Panc1 (cell line): Measurements from ENCODE around the gene ROBO3. TPM values are rescaled to one million over a fixed set of nuclear protein-coding genes. Genes with fewer than 3 reads are reported as not detected.

Experiments
- ATAC-seq: fragments of 200-7000 bp; cut with Tn5 transposase; 2 replicates; pipeline ENCODE4 v1.9.1; 2020; ENCODE audit warnings: mild to moderate bottlenecking, moderate library complexity
- BruUV-seq: library from RNA; stranded (reverse); fragments of 400-500 nt; replicated peaks from 2 replicates; lab custom pipeline; 2021; lab: Mats Ljungman, UMichigan
- CTCF ChIA-PET: fragments of 300-600 bp; sonication (Branson Sonifier 250); formaldehyde crosslinking; loops from one replicate; lab custom pipeline; 2022; ENCODE audit warnings: antibody characterized with exemption; lab: Charles Lee
- POLR2A ChIA-PET: fragments of 300-600 bp; sonication (Branson Sonifier 250); formaldehyde crosslinking; loops from one replicate; lab custom pipeline; 2022; ENCODE audit warnings: antibody characterized with exemption; lab: Charles Lee
- DNase-seq: peaks from one replicate; pipeline ENCODE4 v3.0.0-alpha.2; 2010; ENCODE audit warnings: low read depth, low spot score
- H3K27ac ChIP-seq: 2 replicates; pipeline ENCODE4 v1.5.1; 2011; ENCODE audit warnings: mild to moderate bottlenecking, low read length, inconsistent platforms
- H3K27me3 ChIP-seq: fragments of 200-500 bp; sonication (Bioruptor generic); 2 replicates; pipeline ENCODE4 v1.6.0; 2014; ENCODE audit warnings: low read length, inconsistent platforms; ENCODE audit not compliant: control insufficient read depth, insufficient read depth
- H3K36me3 ChIP-seq: fragments of 200-500 bp; sonication (Bioruptor generic); 2 replicates; pipeline ENCODE4 v1.5.1; 2014; ENCODE audit warnings: inconsistent platforms, mild to moderate bottlenecking, low read length, moderate library complexity; ENCODE audit not compliant: control insufficient read depth, insufficient read depth
- H3K4me1 ChIP-seq: 2 replicates; pipeline ENCODE4 v1.5.1; 2011; ENCODE audit warnings: inconsistent platforms, mild to moderate bottlenecking, low read length, moderate library complexity; ENCODE audit not compliant: control insufficient read depth, insufficient read depth
- H3K4me3 ChIP-seq, 2 experiments: 2 replicates each; pipeline ENCODE4 v1.5.1; 2011 to 2012; ENCODE audit warnings: low read depth in 2 of 2, low read length in 2 of 2, mild to moderate bottlenecking in 2 of 2, inconsistent platforms in 1 of 2, moderate library complexity in 1 of 2
- H3K9me3 ChIP-seq: fragments of 200-500 bp; sonication (Bioruptor generic); 2 replicates; pipeline ENCODE4 v1.5.1; 2014; ENCODE audit warnings: low read depth, mild to moderate bottlenecking, inconsistent platforms, low read length, moderate library complexity; ENCODE audit not compliant: control insufficient read depth, insufficient read depth
- CTCF ChIP-seq: fragments of 450-650 bp; IDR thresholded peaks from 2 replicates; pipeline ENCODE4 v1.5.1; 2017; ENCODE audit warnings: mild to moderate bottlenecking
- POLR2AphosphoS5 ChIP-seq: IDR thresholded peaks from 2 replicates; pipeline ENCODE4 v1.6.1; 2012; ENCODE audit warnings: mild to moderate bottlenecking, low read depth, low read length, moderate library complexity
- SIN3A ChIP-seq: IDR thresholded peaks from 2 replicates; pipeline ENCODE4 v1.6.1; 2012; ENCODE audit warnings: low read depth, mild to moderate bottlenecking, low read length, moderate library complexity, borderline replicate concordance; ENCODE audit not compliant: insufficient read depth
- TCF7L2 ChIP-seq: IDR thresholded peaks from 2 replicates; pipeline ENCODE4 v1.6.1; 2011; ENCODE audit warnings: mild to moderate bottlenecking, low read depth, low read length, inconsistent platforms
- in situ Hi-C: cut with HindIII; loops from 2 replicates; pipeline ENCODE4 v1.10.0; 2016; ENCODE audit warnings: low sequenced_read_pairs, low pct_unique_long_range_greater_than_20kb
- intact Hi-C: fragments of 100-400 bp; cut with micrococcal nuclease; formaldehyde crosslinking; loops from one replicate; pipeline ENCODE4 v1.10.0; 2022; ENCODE audit not compliant: unreplicated experiment
- total RNA-seq: library from RNA; stranded (reverse); gene quantifications from one replicate; pipeline ENCODE4 v1.2.1, GENCODE V29; 2021; ENCODE audit not compliant: unreplicated experiment
- TF ChIP-seq, protein P1 (sequence below), 2 experiments: IDR thresholded peaks; 2 replicates each; pipeline ENCODE4 v1.6.1; 2011 to 2012; ENCODE audit warnings: low read depth in 2 of 2, control low read depth in 1 of 2, low read length in 1 of 2, mild to moderate bottlenecking in 1 of 2, moderate library complexity in 1 of 2; ENCODE audit not compliant: insufficient read depth in 1 of 2

Gene ROBO3
- total RNA-seq, 1 experiment from 2014 or later: 12.0 TPM

DNA sequence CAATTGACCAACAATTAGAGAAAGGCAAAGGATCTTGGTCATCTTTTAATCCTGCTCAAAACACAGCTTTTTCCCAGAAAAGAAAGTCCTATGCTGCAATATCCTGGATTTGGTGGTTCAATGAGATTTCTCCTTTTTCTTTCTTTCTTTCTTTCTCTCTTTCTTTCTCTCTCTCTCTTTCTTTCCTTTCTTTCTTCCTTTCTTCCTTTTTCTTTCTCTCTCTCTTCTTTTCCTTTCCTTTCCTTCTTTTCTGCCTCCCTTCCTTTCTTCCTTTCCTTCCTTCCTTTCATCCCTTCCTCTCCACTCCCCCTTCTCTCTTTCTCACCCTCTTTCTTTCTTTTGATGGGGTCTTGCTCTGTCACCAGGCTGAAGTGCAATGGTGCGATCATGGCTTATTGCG is 33.3 kb upstream of the ROBO3 start:
- Histone ChIP-seq H3K9me3 (no peaks in the 10 kb centered on the region), H3K36me3 (no peaks in the 10 kb centered on the region), H3K4me3 (no peak overlapping the region), H3K4me1 (no peaks in the 10 kb centered on the region), H3K27me3 (peaks cover 13% of the 10 kb centered on the region), H3K27ac (no peak overlapping the region)
- in situ Hi-C loops: loop anchor here (10.0 kb wide), 1 partner anchor 167 kb away; no protein-coding TSS in a partner anchor
- BruUV-seq: no TSS peak
- CTCF ChIA-PET: no interaction called here
- DNase-seq: no peak
- POLR2A ChIA-PET: no interaction called here
- ATAC-seq: no peak
- TF ChIP-seq TCF7L2 (no peak), POLR2AphosphoS5 (no peak), SIN3A (no peak), CTCF (no peak)
- TF ChIP-seq, protein P1, sequence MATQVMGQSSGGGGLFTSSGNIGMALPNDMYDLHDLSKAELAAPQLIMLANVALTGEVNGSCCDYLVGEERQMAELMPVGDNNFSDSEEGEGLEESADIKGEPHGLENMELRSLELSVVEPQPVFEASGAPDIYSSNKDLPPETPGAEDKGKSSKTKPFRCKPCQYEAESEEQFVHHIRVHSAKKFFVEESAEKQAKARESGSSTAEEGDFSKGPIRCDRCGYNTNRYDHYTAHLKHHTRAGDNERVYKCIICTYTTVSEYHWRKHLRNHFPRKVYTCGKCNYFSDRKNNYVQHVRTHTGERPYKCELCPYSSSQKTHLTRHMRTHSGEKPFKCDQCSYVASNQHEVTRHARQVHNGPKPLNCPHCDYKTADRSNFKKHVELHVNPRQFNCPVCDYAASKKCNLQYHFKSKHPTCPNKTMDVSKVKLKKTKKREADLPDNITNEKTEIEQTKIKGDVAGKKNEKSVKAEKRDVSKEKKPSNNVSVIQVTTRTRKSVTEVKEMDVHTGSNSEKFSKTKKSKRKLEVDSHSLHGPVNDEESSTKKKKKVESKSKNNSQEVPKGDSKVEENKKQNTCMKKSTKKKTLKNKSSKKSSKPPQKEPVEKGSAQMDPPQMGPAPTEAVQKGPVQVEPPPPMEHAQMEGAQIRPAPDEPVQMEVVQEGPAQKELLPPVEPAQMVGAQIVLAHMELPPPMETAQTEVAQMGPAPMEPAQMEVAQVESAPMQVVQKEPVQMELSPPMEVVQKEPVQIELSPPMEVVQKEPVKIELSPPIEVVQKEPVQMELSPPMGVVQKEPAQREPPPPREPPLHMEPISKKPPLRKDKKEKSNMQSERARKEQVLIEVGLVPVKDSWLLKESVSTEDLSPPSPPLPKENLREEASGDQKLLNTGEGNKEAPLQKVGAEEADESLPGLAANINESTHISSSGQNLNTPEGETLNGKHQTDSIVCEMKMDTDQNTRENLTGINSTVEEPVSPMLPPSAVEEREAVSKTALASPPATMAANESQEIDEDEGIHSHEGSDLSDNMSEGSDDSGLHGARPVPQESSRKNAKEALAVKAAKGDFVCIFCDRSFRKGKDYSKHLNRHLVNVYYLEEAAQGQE (IDR thresholded peaks at IDR 0.05; ENCODE audit: insufficient read depth in 1 of 2, low read depth in 2 of 2, low read length in 1 of 2): no peak
- intact Hi-C loops: no loop called here

GRCh38 chr11:124832571-124832970 is 32.7 kb upstream of the ROBO3 start:
- Histone ChIP-seq H3K27me3 (peaks cover 13% of the 10 kb centered on the region), H3K4me3 (no peak overlapping the region), H3K36me3 (no peaks in the 10 kb centered on the region), H3K4me1 (no peaks in the 10 kb centered on the region), H3K27ac (no peak overlapping the region), H3K9me3 (no peaks in the 10 kb centered on the region)
- ChIA-PET CTCF (interaction anchor here (0.8 kb wide), 1 partner anchor 74 kb away, joined by 3 read pairs; no protein-coding TSS in a partner anchor), POLR2A (interaction anchor here (0.6 kb wide), 1 partner anchor 119 kb away, joined by 6 read pairs; no protein-coding TSS in a partner anchor)
- DNase-seq (no peak), ATAC-seq (no peak)
- TF ChIP-seq TCF7L2 (no peak), CTCF (no peak), SIN3A (no peak), POLR2AphosphoS5 (no peak)
- TF ChIP-seq, protein P1 (IDR thresholded peaks at IDR 0.05; ENCODE audit: insufficient read depth in 1 of 2, low read depth in 2 of 2, low read length in 1 of 2): no peak
- in situ Hi-C loops (loop anchor here (10.0 kb wide), 1 partner anchor 168 kb away; no protein-coding TSS in a partner anchor), intact Hi-C loops (no loop called here)
- BruUV-seq: no TSS peak
